ENCODE measurements around the gene OIP5.
"Not testable (repeated sequence)": the region's sequence is repeated elsewhere in the genome, so short reads cannot be mapped to it uniquely, and the experiment has no call there.

OIP5 gene

GRCh38 chr15:41301139-41301538 lies 31.3 kb downstream of the OIP5 start:
- not testable (repeated sequence) for DNase-seq

- DNase-seq: no peak
These were observed 39.9 kb downstream of the OIP5 start for GRCh38 chr15:41292521-41292920.

GRCh38 chr15:41291065-41291631 lies 41.2 kb downstream of the OIP5 start:
- no peak for DNase-seq

GRCh38 chr15:41289953-41290352 lies 42.4 kb downstream of the OIP5 start:
- no peak for DNase-seq

- no peak for DNase-seq
These were observed 43.9 kb downstream of the OIP5 start for GRCh38 chr15:41288464-41288863.

- DNase-seq: peak; percentile 32
These were observed 45.6 kb downstream of the OIP5 start for GRCh38 chr15:41286665-41287333.

- DNase-seq: no peak
These were observed 47.1 kb downstream of the OIP5 start for GRCh38 chr15:41285285-41285684.

GRCh38 chr15:41284427-41285177 lies 47.8 kb downstream of the OIP5 start:
- peak; percentile 20 for DNase-seq

- DNase-seq: peak; percentile 100
These were observed 48.6 kb downstream of the OIP5 start for GRCh38 chr15:41283653-41284426.

- not testable (repeated sequence) for DNase-seq
These were observed 49.3 kb downstream of the OIP5 start for GRCh38 chr15:41282980-41283652.

- not testable (repeated sequence) for DNase-seq
These were observed 50.0 kb downstream of the OIP5 start for GRCh38 chr15:41282436-41282835.

GRCh38 chr15:41281236-41281635 lies 51.2 kb downstream of the OIP5 start:
- DNase-seq: peak; percentile 90

GRCh38 chr15:41279535-41280283 lies 52.7 kb downstream of the OIP5 start:
- DNase-seq: no peak

GRCh38 chr15:41278319-41278718 lies 54.1 kb downstream of the OIP5 start:
- DNase-seq: no peak

GRCh38 chr15:41276831-41277230 lies 55.6 kb downstream of the OIP5 start:
- no peak for DNase-seq

- no peak for DNase-seq
These were observed 62.5 kb downstream of the OIP5 start for GRCh38 chr15:41269887-41270286.

GRCh38 chr15:41263891-41264351 lies 68.5 kb downstream of the OIP5 start:
- peak; percentile 37 for DNase-seq

GRCh38 chr15:41262571-41262970 lies 69.8 kb downstream of the OIP5 start:
- DNase-seq: no peak

GRCh38 chr15:41260924-41261323 lies 71.5 kb downstream of the OIP5 start:
- not testable (repeated sequence) for DNase-seq

- DNase-seq: no peak
These were observed 72.7 kb downstream of the OIP5 start for GRCh38 chr15:41259546-41260189.
